GM21529 (cell line): Measurements from ENCODE around the gene CARD8.

Source experiments
- ATAC-seq: cut with Tn5 transposase; IDR thresholded peaks from one replicate; pipeline ENCODE4 v1.9.1; 2021; ENCODE audit not compliant: unreplicated experiment

The CARD8 gene

GRCh38 chr19:48176226-48176625 lies 79.5 kb downstream of the CARD8 start:
- ATAC-seq: no peak

GRCh38 chr19:48175578-48175977 lies 80.1 kb downstream of the CARD8 start:
- ATAC-seq: no peak

- ATAC-seq: no peak
These were observed 81.2 kb downstream of the CARD8 start for GRCh38 chr19:48174445-48175030.

DNA sequence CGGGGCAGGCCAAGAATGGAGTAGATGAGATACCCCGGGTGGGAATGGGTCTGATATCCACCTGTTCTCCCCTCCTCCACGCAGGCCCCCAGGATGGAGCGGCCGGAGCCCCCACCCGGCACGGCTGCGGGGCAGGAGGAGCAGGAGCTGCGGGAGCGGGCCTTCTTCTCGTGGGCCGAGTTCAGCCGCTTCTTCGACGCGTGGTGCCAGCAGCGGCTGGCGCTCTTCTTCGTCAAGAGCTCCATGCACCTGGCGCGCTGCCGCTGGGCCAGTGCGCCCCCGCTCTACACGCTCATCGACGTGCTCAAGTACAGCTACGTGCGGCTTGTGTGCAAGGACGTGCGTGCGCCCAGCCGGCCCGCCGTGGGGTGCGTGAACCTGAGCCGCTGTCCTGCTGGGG lies 84.0 kb downstream of the CARD8 start:
- ATAC-seq: no peak

DNA sequence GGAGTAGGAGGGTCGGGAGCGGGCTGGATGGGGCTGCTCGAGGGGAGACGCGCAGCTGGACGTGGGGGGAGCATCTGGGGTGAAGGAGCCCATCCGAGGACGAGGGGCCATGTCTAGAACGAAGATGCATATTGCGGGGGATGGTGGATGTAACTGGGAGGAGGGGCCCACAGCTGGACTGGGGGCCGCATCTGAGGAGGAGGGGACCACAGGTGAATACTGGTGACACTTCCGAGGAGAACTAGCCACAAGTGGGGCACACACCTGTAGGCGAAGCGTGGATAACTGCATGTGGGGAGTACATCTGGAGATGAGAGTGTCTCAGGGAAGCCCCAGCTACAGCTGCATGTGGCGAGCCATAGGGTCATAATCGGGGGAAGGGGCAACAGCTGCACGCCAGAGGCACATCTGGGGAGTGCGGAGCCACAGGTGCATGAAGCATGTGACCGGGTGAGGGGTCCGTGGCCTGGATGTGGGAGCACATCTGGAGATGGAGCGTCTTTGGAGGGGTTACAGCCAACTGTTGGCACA lies 84.8 kb downstream of the CARD8 start:
- no peak for ATAC-seq

DNA sequence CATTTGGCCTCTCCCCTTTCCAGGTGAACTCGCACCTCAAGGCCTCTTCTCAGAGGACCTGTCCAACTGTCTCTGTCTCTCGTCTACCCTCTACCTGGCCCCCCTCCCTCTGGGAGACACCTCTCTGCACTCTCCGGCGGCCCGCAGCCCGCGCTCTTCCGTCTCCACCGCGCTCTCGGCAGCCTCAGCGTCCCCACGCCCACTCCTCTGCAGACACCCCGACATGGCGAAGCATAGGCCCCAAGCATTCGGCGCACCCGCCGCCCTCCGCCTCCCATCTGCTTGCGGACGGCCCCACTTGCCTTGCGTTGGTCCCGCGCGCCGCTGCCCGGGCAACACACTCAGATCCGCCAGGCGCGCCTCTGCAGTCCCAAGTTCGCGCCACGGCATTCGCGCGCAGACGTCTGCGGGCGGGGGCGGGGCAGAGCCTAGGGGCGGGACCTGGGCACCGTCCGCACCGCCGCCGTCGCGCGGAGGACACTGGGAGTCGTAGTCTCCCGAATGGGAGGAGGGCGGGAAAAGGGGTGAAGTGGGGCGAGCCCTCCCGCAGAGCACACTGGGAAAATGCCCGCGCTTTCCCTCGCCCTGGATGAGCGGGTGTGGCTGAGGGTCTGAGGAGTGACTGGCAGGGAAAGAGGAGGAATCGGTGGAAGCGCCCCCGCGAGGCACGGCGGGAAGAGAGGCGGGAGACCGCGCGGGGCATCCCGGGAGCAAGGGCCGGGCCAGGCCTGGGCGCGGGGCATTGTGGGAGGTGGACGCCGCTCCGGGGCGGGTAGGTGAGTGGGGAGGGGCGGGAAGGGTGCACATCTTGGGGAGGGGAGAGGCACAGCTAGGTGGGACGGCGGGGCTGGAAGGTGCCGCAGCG lies 85.5 kb downstream of the CARD8 start, which contains the start of the genes LIG1 and ZSWIM9:
TSS of gene LIG1 (minus strand) at position 406 of the 865 bp plus-strand sequence. CDS start 4,778 bp downstream, outside the sequence.
TSS of gene ZSWIM9 (plus strand) at position 742 of the 865 bp plus-strand sequence. CDS start 1,123 bp downstream, outside the sequence.
- peak; percentile 77 for ATAC-seq

- ATAC-seq: peak; percentile 22
These were observed 86.2 kb downstream of the CARD8 start for GRCh38 chr19:48169578-48169938.

- no peak for ATAC-seq
These were observed 87.0 kb downstream of the CARD8 start for GRCh38 chr19:48168689-48169088.

GRCh38 chr19:48158210-48158790 lies 97.4 kb downstream of the CARD8 start:
- ATAC-seq: no peak
